Measurements from ENCODE around the gene BMPR1A. TPM values are rescaled to one million over a fixed set of nuclear protein-coding genes. Genes with fewer than 3 reads are reported as not detected.

The BMPR1A gene
- total RNA-seq, 1 experiment from 2014 or later = 42.6 TPM

GRCh38 chr10:86742230-86742629, 14.2 kb upstream of the BMPR1A start:
- H3K9ac ChIP-seq (ENCODE audit: low read length) = no peak overlapping the region
- TF ChIP-seq TCF7L2 (IDR thresholded peaks at IDR 0.05; ENCODE audit: borderline replicate concordance, extremely low read depth, insufficient read depth, insufficient read length) = no peak
- no peak for TF ChIP-seq EZH2phosphoT487 (IDR thresholded peaks at IDR 0.05; ENCODE audit: borderline replicate concordance)
- TF ChIP-seq JUND (IDR thresholded peaks at IDR 0.05) = no peak
- no peak for TF ChIP-seq EZH2 (IDR thresholded peaks at IDR 0.05)
- no peak for TF ChIP-seq ZBTB33 (IDR thresholded peaks at IDR 0.05; ENCODE audit: extremely low read depth, insufficient replicate concordance, low read length)
- no peak for TF ChIP-seq SP1 (IDR thresholded peaks at IDR 0.05; ENCODE audit: low read depth)
- no peak for TF ChIP-seq ELF1 (IDR thresholded peaks at IDR 0.05; ENCODE audit: borderline replicate concordance, low read depth)
- no peak for TF ChIP-seq SRF (IDR thresholded peaks at IDR 0.05; ENCODE audit: low read depth)
- H3K4me2 ChIP-seq (ENCODE audit: low read length) = no peak overlapping the region
- RAD21 ChIA-PET (ENCODE audit: low non-redundant PET in 1 of 2, low total read pairs in 2 of 2, uncharacterized antibody in 2 of 2, unreplicated experiment in 2 of 2) = no interaction called here
- no peaks in the 10 kb centered on the region for H3K9me2 ChIP-seq (ENCODE audit: insufficient read depth)
- DNase-seq (ENCODE audit: low read depth, low spot score) = no peak
- no peaks in the 10 kb centered on the region for H4K20me1 ChIP-seq (ENCODE audit: insufficient read depth)
- no peaks in the 10 kb centered on the region for H3K9me3 ChIP-seq (ENCODE audit: control insufficient read depth in 1 of 2, insufficient read depth in 1 of 2, low read depth in 1 of 2, low read length in 2 of 2)
- POLR2A ChIA-PET = no interaction called here
- no peaks in the 10 kb centered on the region for H3K4me1 ChIP-seq (ENCODE audit: control insufficient read depth in 1 of 2, insufficient read depth in 2 of 2, low read length in 2 of 2)
- H3K79me2 ChIP-seq (ENCODE audit: insufficient read depth, low read length) = no peaks in the 10 kb centered on the region
- intact Hi-C loops (cut with micrococcal nuclease) = no loop called here
- no peak overlapping the region for H3K4me3 ChIP-seq (replicated peaks in 1 of 2; ENCODE audit: low read depth in 1 of 2, low read length in 2 of 2)
- no peak for ATAC-seq
- no peak overlapping the region for H3K27ac ChIP-seq (ENCODE audit: low read depth, low read length)
- CTCF ChIA-PET = no interaction called here
- H3K36me3 ChIP-seq (ENCODE audit: control insufficient read depth in 1 of 2, insufficient read depth in 2 of 2, low read length in 2 of 2) = no peaks in the 10 kb centered on the region
- no peak overlapping the region for H2AFZ ChIP-seq (ENCODE audit: low read depth, low read length, poor library complexity, severe bottlenecking)
- BruUV-seq (replicated peaks) = no TSS peak
- no peaks in the 10 kb centered on the region for H3K27me3 ChIP-seq (ENCODE audit: insufficient read depth, low read length)

- BruUV-seq (replicated peaks) = no TSS peak
- Histone ChIP-seq H3K4me3 (replicated peaks in 1 of 2; ENCODE audit: low read depth in 1 of 2, low read length in 2 of 2) (no peak overlapping the region), H3K27ac (ENCODE audit: low read depth, low read length) (no peak overlapping the region), H3K9ac (ENCODE audit: low read length) (no peak overlapping the region), H3K36me3 (ENCODE audit: control insufficient read depth in 1 of 2, insufficient read depth in 2 of 2, low read length in 2 of 2) (no peaks in the 10 kb centered on the region), H3K79me2 (ENCODE audit: insufficient read depth, low read length) (no peaks in the 10 kb centered on the region), H3K4me2 (ENCODE audit: low read length) (no peak overlapping the region), H2AFZ (ENCODE audit: low read depth, low read length, poor library complexity, severe bottlenecking) (no peak overlapping the region), H3K9me3 (ENCODE audit: control insufficient read depth in 1 of 2, insufficient read depth in 1 of 2, low read depth in 1 of 2, low read length in 2 of 2) (no peaks in the 10 kb centered on the region), H3K27me3 (ENCODE audit: insufficient read depth, low read length) (no peaks in the 10 kb centered on the region), H4K20me1 (ENCODE audit: insufficient read depth) (no peaks in the 10 kb centered on the region), H3K4me1 (ENCODE audit: control insufficient read depth in 1 of 2, insufficient read depth in 2 of 2, low read length in 2 of 2) (no peaks in the 10 kb centered on the region), H3K9me2 (ENCODE audit: insufficient read depth) (no peaks in the 10 kb centered on the region)
- no peak for ATAC-seq
- no peak for DNase-seq (ENCODE audit: low read depth, low spot score)
- ChIA-PET POLR2A (no interaction called here), RAD21 (ENCODE audit: low non-redundant PET in 1 of 2, low total read pairs in 2 of 2, uncharacterized antibody in 2 of 2, unreplicated experiment in 2 of 2) (no interaction called here), CTCF (no interaction called here)
- intact Hi-C loops (cut with micrococcal nuclease) = no loop called here
- TF ChIP-seq EZH2 (IDR thresholded peaks at IDR 0.05) (no peak), JUND (IDR thresholded peaks at IDR 0.05) (no peak), SIN3A (IDR thresholded peaks at IDR 0.05; ENCODE audit: low read depth) (no peak), FOSL1 (IDR thresholded peaks at IDR 0.05; ENCODE audit: low read depth) (no peak), ZNF274 (IDR thresholded peaks at IDR 0.05; ENCODE audit: low read depth, low read length) (no peak), POLR2A (IDR thresholded peaks at IDR 0.05; ENCODE audit: borderline replicate concordance, extremely low read depth, insufficient read depth, insufficient read length) (no peak), CTCF (IDR thresholded peaks at IDR 0.05 in 2 of 3, conservative IDR thresholded peaks at IDR 0.05 in 1 of 3; ENCODE audit: borderline replicate concordance in 1 of 3, insufficient read depth in 1 of 3, low read depth in 2 of 3, low read length in 2 of 3) (no peak), ATF3 (IDR thresholded peaks at IDR 0.05) (no peak)
These were observed 12.2 kb upstream of the BMPR1A start for GRCh38 chr10:86744067-86744725.
